Measurements from ENCODE around the gene NKIRAS1. TPM values are rescaled to one million over a fixed set of nuclear protein-coding genes. Genes with fewer than 3 reads are reported as not detected.
A peak's percentile ranks its signal among the peaks of the same experiment; 100 is the strongest.
"Not testable (repeated sequence)": the region's sequence is repeated elsewhere in the genome, so short reads cannot be mapped to it uniquely, and the experiment has no call there.

NKIRAS1 gene
- total RNA-seq, 2 experiments from 2014 or later = 2.4 to 3.1 TPM

DNA sequence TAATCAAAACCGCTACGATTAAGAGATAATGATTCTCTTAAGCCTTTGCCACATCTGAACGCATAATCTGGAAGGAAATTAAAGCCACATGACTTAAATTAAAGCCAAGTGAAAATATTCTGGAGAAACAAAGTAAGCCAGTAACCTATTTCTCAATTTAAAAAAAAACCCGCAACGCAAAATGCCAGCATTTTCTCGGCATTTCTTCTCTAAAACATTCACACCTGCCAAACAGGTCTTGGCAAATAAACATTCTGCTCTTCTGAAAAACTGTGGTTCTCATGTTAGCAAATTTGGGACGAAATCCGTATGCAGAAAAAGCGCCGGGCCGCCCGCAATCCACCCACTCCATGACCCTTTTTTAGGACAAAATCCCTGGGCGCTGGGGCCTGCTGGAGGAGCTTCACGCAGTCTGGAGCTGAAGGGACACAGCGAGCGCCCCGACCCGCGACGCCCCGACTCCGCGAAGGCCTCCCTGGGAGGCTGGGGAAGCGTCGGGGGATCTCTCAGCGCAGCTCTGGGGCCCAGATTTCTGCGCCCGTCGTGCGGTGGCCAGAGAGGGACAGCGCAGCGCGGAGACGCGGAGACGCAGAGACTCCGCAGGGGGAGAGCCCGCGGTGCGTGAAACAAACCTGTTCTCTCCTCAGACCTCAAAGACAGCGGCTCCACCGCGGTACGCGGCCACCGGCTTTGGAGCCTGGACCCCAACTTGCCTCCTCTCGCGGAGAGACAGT is 471 bp downstream of the NKIRAS1 start:
- peak overlapping the region; percentile 94 for H3K4me3 Mint-ChIP-seq
- CTCF ChIA-PET = no interaction called here
- peaks cover 47% of the 10 kb centered on the region for H3K4me1 Mint-ChIP-seq (ENCODE audit: low read depth)
- H3K9me3 Mint-ChIP-seq = no peaks in the 10 kb centered on the region
- DNase-seq = no peak
- no peaks in the 10 kb centered on the region for H3K27me3 Mint-ChIP-seq (ENCODE audit: low read depth)
- H3K36me3 Mint-ChIP-seq (ENCODE audit: low read depth) = peaks cover 39% of the 10 kb centered on the region
- intact Hi-C loops (cut with micrococcal nuclease) = loop anchor here (2.0 to 10.0 kb wide), 5 partner anchors 28 to 714 kb away; partner anchors contain the start of gene UBE2E2
- H3K27ac Mint-ChIP-seq = peak overlapping the region; percentile 99

DNA sequence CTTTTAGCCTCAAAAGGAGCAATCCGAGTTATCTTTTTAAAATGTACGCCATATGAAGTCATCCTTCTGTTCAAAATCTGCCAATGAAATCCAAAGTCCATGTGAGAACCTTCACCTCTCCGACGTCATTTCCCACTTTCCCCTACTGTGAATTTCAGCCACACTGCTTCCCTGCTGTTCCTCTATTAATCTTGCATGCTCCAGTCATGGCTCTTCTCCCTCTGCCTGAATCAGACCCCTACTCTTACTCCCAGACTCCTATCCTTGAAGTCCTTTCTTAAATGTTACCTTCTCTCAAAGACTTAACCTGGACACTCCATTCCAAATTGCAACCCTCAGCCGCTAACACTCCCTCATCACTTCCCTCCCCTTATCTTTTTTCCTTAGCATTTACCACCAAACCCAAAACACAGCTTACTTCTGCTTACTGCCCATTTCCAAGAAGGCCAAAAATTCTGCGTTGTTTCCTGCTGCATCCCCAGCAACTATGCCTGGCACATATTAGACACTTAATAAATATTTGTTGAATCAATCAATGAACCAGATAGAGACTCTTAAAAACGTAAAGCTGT is 1.2 kb downstream of the NKIRAS1 start:
- H3K4me3 Mint-ChIP-seq = peak overlapping the region; percentile 94

DNA sequence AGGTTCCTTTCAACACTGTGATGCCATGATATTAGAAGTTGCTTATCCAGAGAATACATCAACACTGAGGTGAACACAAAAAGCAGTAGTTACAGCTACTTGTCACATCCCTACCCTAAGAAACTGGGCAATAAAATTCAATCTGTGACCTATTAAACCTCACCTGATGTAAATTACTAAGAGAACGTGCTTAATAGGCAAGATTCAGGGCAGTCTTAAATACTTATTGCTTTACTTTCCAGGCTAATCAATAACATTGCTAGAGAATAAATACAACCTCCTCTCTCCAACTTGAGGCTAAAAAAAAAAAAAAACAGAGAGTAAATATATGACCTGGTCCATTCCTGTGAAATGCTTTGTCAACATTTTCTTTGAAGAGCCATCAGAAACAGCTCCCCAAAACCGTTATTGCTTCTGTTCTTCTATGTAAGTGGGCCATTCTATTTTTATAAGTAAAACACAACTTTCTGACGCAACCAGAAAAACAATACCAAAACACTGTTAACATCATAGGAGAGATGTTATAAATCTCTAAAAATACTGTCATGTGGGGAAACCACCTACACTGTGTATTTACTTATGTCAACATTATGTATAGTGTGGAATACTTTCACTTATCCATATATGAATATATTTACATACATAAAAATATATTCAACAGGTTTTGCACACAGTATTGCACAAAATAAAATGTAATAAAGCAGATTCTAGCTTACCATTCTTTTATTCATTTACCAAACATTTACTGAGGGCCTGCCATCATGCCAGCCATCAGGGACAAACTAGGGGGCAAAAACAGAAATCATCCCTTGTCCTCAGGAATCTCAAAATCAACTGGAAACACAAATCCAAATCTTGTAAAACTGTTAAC is 2.7 kb downstream of the NKIRAS1 start:
- DNase-seq = no peak
- H3K4me3 Mint-ChIP-seq = no peak overlapping the region
- intact Hi-C loops (cut with micrococcal nuclease) = loop anchor here (10.0 kb wide), 1 partner anchor 241 kb away; no protein-coding TSS in a partner anchor
- peaks cover 26% of the 10 kb centered on the region for H3K36me3 Mint-ChIP-seq (ENCODE audit: low read depth)
- CTCF ChIA-PET = interaction anchor here (0.5 to 0.6 kb wide), 3 partner anchors 73 to 298 kb away, joined by 3 to 6 read pairs (median 3); no protein-coding TSS in a partner anchor
- H3K27me3 Mint-ChIP-seq (ENCODE audit: low read depth) = no peaks in the 10 kb centered on the region
- no peak overlapping the region for H3K27ac Mint-ChIP-seq
- H3K4me1 Mint-ChIP-seq (ENCODE audit: low read depth) = peaks cover 35% of the 10 kb centered on the region
- H3K9me3 Mint-ChIP-seq = no peaks in the 10 kb centered on the region

More for the DNA sequence above, 1.2 kb downstream of the NKIRAS1 start:
- Mint-ChIP-seq H3K9me3 (no peaks in the 10 kb centered on the region), H3K27me3 (ENCODE audit: low read depth) (no peaks in the 10 kb centered on the region), H3K27ac (no peak overlapping the region), H3K36me3 (ENCODE audit: low read depth) (peaks cover 40% of the 10 kb centered on the region), H3K4me1 (ENCODE audit: low read depth) (peaks cover 47% of the 10 kb centered on the region)
- DNase-seq = no peak
- CTCF ChIA-PET = no interaction called here
- intact Hi-C loops (cut with micrococcal nuclease) = loop anchor here (2.0 to 10.0 kb wide), 5 partner anchors 27 to 713 kb away; partner anchors contain the start of gene UBE2E2

DNA sequence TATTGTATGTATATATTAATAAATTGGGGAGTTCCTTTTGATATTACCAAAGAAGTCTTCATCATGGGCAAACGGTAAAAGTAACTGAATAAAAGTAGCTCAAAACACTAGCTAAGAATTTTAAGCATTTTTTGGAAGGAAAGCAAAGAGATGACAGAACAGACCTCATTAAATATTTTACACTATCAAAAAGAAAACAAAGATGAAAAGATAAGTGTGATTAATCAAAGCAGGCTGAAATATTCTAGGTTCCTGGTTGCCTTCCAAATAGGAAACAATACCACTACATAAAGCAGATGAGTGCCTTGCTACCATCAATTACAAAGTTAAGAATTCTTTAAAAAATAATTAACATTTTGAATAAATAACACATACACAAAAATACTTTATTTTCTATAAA is 3.6 kb downstream of the NKIRAS1 start:
- intact Hi-C loops (cut with micrococcal nuclease) = loop anchor here (10.0 kb wide), 1 partner anchor 242 kb away; no protein-coding TSS in a partner anchor
- CTCF ChIA-PET = no interaction called here
- no peak for DNase-seq
- H3K4me1 Mint-ChIP-seq (ENCODE audit: low read depth) = peaks cover 27% of the 10 kb centered on the region
- H3K27me3 Mint-ChIP-seq (ENCODE audit: low read depth) = no peaks in the 10 kb centered on the region
- no peak overlapping the region for H3K27ac Mint-ChIP-seq
- peaks cover 19% of the 10 kb centered on the region for H3K36me3 Mint-ChIP-seq (ENCODE audit: low read depth)
- no peaks in the 10 kb centered on the region for H3K9me3 Mint-ChIP-seq
- no peak overlapping the region for H3K4me3 Mint-ChIP-seq

DNA sequence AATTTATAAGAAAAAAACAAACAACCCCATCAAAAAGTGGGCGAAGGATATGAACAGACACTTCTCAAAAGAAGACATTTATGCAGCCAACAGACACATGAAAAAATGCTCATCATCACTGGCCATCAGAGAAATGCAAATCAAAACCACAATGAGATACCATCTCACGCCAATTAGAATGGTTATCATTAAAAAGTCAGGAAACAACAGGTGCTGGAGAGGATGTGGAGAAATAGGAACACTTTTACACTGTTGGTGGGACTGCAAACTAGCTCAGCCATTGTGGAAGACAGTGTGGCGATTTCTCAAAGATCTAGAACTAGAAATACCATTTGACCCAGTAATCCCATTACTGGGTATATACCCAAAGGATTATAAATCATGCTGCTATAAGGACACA is 4.5 kb downstream of the NKIRAS1 start:
- not testable (repeated sequence) for H3K27ac Mint-ChIP-seq; H3K4me3 Mint-ChIP-seq; H3K9me3 Mint-ChIP-seq; DNase-seq; H3K27me3 Mint-ChIP-seq (ENCODE audit: low read depth)
- Mint-ChIP-seq H3K4me1 (ENCODE audit: low read depth) (peaks cover 25% of the 10 kb centered on the region), H3K36me3 (ENCODE audit: low read depth) (peaks cover 11% of the 10 kb centered on the region)
- intact Hi-C loops (cut with micrococcal nuclease) = loop anchor here (10.0 kb wide), 1 partner anchor 242 kb away; no protein-coding TSS in a partner anchor
- CTCF ChIA-PET = interaction anchor here (1.0 kb wide), 1 partner anchor 24 kb away, joined by 3 read pairs; no protein-coding TSS in a partner anchor

DNA sequence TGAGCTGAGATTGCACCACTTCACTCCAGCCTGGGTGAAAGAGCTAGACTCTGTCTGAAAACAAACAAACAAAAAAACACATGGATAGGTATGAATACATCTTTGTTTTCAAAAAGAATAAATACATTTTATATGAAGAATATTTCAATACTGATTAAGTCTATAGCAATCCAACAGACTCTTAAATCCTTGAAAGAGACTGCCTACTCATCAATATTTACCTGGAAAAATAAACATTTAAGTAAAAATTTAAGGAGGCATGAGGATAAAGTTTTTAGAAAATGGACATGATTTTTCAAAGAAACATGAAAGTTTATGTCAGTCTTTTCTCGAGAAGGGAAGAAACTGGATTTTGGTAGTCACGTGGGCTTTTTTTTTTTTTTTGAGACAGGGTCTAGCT is 5.4 kb downstream of the NKIRAS1 start:
- no peak overlapping the region for H3K4me3 Mint-ChIP-seq
- no peaks in the 10 kb centered on the region for H3K9me3 Mint-ChIP-seq
- no peak overlapping the region for H3K27ac Mint-ChIP-seq
- CTCF ChIA-PET = interaction anchor here (1.0 kb wide), 1 partner anchor 23 kb away, joined by 3 read pairs; no protein-coding TSS in a partner anchor
- H3K4me1 Mint-ChIP-seq (ENCODE audit: low read depth) = peaks cover 25% of the 10 kb centered on the region
- peaks cover 6% of the 10 kb centered on the region for H3K36me3 Mint-ChIP-seq (ENCODE audit: low read depth)
- intact Hi-C loops (cut with micrococcal nuclease) = loop anchor here (10.0 kb wide), 1 partner anchor 243 kb away; no protein-coding TSS in a partner anchor
- H3K27me3 Mint-ChIP-seq (ENCODE audit: low read depth) = no peaks in the 10 kb centered on the region
- no peak for DNase-seq

DNA sequence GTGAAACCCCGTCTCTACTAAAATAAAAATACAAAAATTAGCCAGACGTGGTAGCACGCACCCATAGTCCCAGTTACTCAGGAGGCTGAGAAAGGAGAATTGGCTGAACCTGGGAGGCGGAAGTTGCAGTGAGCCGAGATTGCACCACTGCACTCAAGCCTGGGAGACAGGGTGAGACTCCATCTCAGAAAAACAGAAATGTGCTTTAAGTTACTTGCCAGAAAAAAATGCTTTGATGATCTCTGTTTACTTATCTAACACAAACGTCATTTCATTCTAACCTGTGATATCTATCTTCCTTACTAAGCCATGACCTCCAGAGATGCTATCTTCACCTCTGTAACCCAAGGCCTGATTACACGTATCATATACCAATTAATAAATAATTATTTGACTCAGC is 7.4 kb downstream of the NKIRAS1 start:
- Mint-ChIP-seq H3K27ac (no peak overlapping the region), H3K4me1 (ENCODE audit: low read depth) (peaks cover 7% of the 10 kb centered on the region), H3K9me3 (no peaks in the 10 kb centered on the region), H3K27me3 (ENCODE audit: low read depth) (no peaks in the 10 kb centered on the region), H3K4me3 (no peak overlapping the region), H3K36me3 (ENCODE audit: low read depth) (peaks cover 17% of the 10 kb centered on the region)
- CTCF ChIA-PET = interaction anchor here (0.6 to 0.7 kb wide), 3 partner anchors 119 to 746 kb away, joined by 3 to 5 read pairs (median 4); no protein-coding TSS in a partner anchor
- DNase-seq = no peak
- intact Hi-C loops (cut with micrococcal nuclease) = no loop called here

DNA sequence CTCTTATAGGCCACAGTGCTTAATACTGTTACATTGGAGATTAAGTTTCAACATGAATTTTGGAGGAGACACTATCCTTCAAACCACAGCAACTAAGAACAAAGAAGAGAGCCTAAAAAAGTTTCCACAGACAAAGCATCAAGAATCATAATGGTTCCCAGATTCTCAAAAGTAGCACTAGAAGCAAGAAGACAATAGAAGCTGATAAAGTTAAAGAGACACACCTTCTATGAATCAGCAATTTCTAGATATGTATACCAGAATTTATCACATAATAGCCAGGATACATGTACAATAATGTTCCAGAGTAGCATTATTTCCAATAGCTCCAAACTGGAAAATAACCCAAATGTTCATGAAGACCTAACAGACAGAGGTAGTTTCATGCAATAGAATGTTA is 12.2 kb downstream of the NKIRAS1 start:
- Mint-ChIP-seq H3K27me3 (ENCODE audit: low read depth) (no peaks in the 10 kb centered on the region), H3K4me3 (no peak overlapping the region), H3K9me3 (peaks cover 2% of the 10 kb centered on the region), H3K4me1 (ENCODE audit: low read depth) (no peaks in the 10 kb centered on the region), H3K27ac (no peak overlapping the region), H3K36me3 (ENCODE audit: low read depth) (peaks cover 25% of the 10 kb centered on the region)
- CTCF ChIA-PET = no interaction called here
- intact Hi-C loops (cut with micrococcal nuclease) = no loop called here
- DNase-seq = no peak

DNA sequence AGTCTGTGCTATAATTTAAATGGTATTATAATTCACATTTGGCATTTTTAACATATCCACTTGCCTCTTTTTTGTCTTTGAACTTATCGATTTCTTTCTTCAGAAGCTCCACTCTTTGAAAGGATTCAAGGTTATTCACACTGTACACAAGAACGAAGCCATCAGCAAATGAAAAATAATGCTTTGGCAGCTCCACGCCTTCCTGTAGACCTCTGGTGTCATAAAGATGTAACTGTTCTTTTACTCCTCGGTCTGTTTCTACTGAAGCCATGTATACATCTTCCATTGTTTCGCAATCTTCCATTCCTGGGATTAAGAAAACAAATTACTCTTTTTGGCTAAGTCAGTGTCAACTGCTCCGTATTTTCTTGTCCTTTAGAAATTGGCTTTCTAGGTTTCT is 16.0 kb downstream of the NKIRAS1 start:
- CTCF ChIA-PET = interaction anchor here (0.5 to 0.7 kb wide), 2 partner anchors 20 to 81 kb away, joined by 3 to 6 read pairs; no protein-coding TSS in a partner anchor
- no peaks in the 10 kb centered on the region for H3K4me1 Mint-ChIP-seq (ENCODE audit: low read depth)
- intact Hi-C loops (cut with micrococcal nuclease) = no loop called here
- H3K4me3 Mint-ChIP-seq = no peak overlapping the region
- peaks cover 41% of the 10 kb centered on the region for H3K36me3 Mint-ChIP-seq (ENCODE audit: low read depth)
- H3K27me3 Mint-ChIP-seq (ENCODE audit: low read depth) = no peaks in the 10 kb centered on the region
- H3K27ac Mint-ChIP-seq = no peak overlapping the region
- no peak for DNase-seq
- H3K9me3 Mint-ChIP-seq = peaks cover 2% of the 10 kb centered on the region

DNA sequence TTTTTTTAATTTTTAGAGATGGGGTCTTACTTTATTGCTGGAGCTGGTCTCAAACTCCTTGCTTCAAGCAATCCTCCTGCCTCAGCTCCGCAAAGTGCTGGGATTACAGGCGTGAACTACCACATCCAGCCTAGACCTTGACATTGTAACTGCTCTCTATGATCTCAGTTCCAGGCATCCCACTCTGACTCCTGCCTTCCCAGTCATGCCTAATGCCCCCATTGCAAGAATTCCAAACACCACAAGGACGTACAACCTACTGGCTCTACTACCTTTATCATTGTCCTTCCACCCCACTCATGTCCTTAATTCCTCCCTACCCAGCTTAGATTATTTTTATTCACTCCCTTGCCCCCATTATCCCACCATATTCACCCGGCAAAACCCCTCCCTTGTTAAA is 21.6 kb downstream of the NKIRAS1 start:
- H3K27me3 Mint-ChIP-seq (ENCODE audit: low read depth) = no peaks in the 10 kb centered on the region
- DNase-seq = no peak
- H3K9me3 Mint-ChIP-seq = no peaks in the 10 kb centered on the region
- H3K27ac Mint-ChIP-seq = no peak overlapping the region
- peaks cover 29% of the 10 kb centered on the region for H3K36me3 Mint-ChIP-seq (ENCODE audit: low read depth)
- no peak overlapping the region for H3K4me3 Mint-ChIP-seq
- intact Hi-C loops (cut with micrococcal nuclease) = no loop called here
- no peaks in the 10 kb centered on the region for H3K4me1 Mint-ChIP-seq (ENCODE audit: low read depth)
- CTCF ChIA-PET = no interaction called here

DNA sequence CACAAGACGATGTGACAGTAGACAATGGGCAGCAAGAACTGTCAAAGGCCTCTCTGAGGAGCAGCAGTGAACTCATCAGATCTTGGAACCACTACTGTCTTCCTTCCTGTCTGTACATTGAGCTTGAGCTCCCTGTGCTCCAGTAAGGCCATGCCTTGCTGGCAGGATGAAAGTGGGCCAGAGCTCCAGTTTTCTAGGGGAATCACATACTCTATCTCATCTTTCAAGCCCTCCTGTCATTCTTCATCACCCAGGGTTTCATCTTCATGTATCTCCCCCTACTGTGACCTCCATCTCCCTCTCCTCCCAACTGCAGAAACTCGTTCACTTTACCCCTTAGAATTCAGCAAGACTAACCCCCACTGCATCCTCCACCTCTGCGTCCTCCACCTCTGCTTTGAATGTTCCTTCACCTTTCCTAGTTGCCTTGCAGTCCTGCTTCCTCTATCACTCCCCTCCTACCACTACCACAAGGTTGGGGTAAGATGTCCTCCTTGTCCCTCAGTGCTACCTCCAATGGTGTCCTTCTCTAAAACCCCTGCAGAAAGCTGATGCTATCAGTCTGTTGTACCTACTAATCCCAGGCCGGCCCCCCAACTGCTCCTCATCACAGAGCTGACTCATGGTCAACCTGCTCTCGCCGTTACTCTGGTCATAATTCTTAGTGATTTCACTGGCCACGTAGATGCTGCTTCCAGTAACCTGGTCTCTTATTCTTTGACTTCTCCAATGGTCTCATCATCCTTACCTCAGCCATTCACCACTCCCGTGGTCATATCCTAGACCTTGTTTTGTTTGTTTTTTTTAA is 22.3 kb downstream of the NKIRAS1 start:
- H3K27ac Mint-ChIP-seq = no peak overlapping the region
- H3K4me3 Mint-ChIP-seq = no peak overlapping the region
- no peaks in the 10 kb centered on the region for H3K27me3 Mint-ChIP-seq (ENCODE audit: low read depth)
- H3K36me3 Mint-ChIP-seq (ENCODE audit: low read depth) = peaks cover 28% of the 10 kb centered on the region
- CTCF ChIA-PET = no interaction called here
- H3K4me1 Mint-ChIP-seq (ENCODE audit: low read depth) = no peaks in the 10 kb centered on the region
- intact Hi-C loops (cut with micrococcal nuclease) = no loop called here
- DNase-seq = no peak
- no peaks in the 10 kb centered on the region for H3K9me3 Mint-ChIP-seq

Data from activated naive CD4-positive, alpha-beta T cell treated with anti-CD3 and anti-CD28 coated beads for 36 hours (primary cell).